ENCODE results near the gene CCL7.

Gene CCL7

DNA sequence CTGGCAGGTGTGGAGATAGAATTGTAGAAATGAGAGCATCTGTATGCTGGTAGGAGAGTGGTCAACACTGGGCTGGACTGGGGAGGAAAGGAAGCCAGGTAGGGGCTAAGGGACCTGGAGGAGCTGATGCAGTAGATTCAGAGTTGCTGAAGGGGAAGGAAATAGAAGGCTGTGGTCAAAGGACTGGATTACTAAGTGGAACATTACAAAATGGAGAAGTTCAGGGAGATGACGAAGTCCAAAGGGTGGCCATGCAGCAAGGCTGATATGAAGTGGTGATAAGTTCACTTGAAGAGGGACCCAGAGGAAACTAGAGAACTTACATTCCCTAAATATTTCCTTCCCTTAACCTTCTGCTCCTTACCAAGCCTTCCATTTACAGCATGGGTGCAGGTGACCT lies 23.6 kb upstream of the CCL7 start:
- no peak for DNase-seq (ENCODE audit: low read depth in 2 of 3, low spot score in 1 of 3)

DNA sequence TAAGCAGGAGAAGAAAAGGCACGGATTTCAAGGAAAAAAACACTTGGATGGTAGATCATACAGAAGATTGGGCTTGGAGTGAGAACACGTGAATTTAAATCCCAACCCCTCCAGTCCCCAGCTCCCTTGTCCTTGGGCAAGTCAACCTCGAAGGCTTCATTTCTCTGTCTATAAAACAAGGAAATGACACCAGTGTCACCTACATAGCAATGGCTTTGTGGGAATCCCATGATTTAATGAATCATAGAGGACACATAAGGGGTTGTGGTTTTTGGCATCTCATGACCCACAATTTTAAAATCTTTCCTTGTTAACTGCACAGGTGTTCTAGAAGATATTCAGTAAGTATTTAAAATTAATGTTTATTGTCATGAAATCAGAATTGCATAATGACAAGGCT lies 23.1 kb upstream of the CCL7 start:
- DNase-seq (ENCODE audit: low read depth in 2 of 3, low spot score in 1 of 3): no peak

- no peak for DNase-seq (ENCODE audit: low read depth in 2 of 3, low spot score in 1 of 3)
Measured at GRCh38 chr17:34248511-34249024, 21.5 kb upstream of the CCL7 start.

- no peak for DNase-seq (ENCODE audit: low read depth in 2 of 3, low spot score in 1 of 3)
Measured at GRCh38 chr17:34249061-34249460, 21.0 kb upstream of the CCL7 start.

GRCh38 chr17:34249478-34249877 lies 20.5 kb upstream of the CCL7 start:
- no peak for DNase-seq (ENCODE audit: low read depth in 2 of 3, low spot score in 1 of 3)

- no peak for DNase-seq (ENCODE audit: low read depth in 2 of 3, low spot score in 1 of 3)
Measured at GRCh38 chr17:34251186-34251585, 18.8 kb upstream of the CCL7 start.

GRCh38 chr17:34252095-34252443 lies 18.0 kb upstream of the CCL7 start:
- no peak for DNase-seq (ENCODE audit: low read depth in 2 of 3, low spot score in 1 of 3)

DNA sequence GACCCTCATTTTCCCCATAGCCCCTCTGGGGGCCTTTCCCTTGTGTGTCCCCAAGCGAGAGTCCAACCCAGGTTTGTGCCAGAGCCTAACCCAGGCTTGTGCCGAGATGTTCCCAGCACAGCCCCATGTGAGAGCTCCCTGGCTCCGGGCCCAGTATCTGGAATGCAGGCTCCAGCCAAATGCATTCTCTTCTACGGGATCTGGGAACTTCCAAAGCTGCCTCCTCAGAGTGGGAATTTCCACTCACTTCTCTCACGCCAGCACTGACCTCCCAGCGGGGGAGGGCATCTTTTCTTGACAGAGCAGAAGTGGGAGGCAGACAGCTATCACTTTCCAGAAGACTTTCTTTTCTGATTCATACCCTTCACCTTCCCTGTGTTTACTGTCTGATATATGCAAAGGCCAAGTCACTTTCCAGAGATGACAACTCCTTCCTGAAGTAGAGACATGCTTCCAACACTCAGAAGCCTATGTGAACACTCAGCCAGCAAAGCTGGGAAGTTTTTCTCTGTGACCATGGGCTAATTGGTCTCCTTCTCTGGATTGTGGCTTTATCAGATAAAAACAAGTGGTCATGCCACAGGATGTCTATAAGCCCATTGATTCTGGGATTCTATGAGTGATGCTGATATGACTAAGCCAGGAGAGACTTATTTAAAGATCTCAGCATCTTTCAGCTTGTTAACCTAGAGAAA lies 17.4 kb upstream of the CCL7 start:
- DNase-seq (ENCODE audit: low read depth in 2 of 3, low spot score in 1 of 3): no peak

GRCh38 chr17:34253139-34253525 lies 16.9 kb upstream of the CCL7 start:
- no peak for DNase-seq (ENCODE audit: low read depth in 2 of 3, low spot score in 1 of 3)

GRCh38 chr17:34254146-34254545 lies 15.9 kb upstream of the CCL7 start:
- no peak for DNase-seq (ENCODE audit: low read depth in 2 of 3, low spot score in 1 of 3)

DNA sequence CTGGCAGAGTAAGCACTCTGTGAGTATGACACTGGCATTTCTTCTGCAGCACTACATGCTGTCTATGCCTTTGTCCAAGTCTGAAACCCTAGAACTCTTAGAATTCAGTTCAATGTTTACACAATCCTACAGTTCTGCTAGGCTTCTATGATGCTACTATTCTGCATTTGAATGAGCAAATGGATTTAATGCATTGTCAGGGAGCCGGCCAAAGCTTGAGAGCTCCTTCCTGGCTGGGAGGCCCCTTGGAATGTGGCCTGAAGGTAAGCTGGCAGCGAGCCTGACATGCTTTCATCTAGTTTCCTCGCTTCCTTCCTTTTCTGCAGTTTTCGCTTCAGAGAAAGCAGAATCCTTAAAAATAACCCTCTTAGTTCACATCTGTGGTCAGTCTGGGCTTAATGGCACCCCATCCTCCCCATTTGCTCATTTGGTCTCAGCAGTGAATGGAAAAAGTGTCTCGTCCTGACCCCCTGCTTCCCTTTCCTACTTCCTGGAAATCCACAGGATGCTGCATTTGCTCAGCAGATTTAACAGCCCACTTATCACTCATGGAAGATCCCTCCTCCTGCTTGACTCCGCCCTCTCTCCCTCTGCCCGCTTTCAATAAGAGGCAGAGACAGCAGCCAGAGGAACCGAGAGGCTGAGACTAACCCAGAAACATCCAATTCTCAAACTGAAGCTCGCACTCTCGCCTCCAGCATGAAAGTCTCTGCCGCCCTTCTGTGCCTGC lies 15.2 kb upstream of the CCL7 start, which contains the start of gene CCL2:
TSS of gene CCL2 (plus strand) at position 635 of the 730 bp plus-strand sequence. CDS start at position 700, 65 bp downstream.
- no peak for DNase-seq (ENCODE audit: low read depth in 2 of 3, low spot score in 1 of 3)

- no peak for DNase-seq (ENCODE audit: low read depth in 2 of 3, low spot score in 1 of 3)
Measured at GRCh38 chr17:34255381-34255732, 14.7 kb upstream of the CCL7 start.

DNA sequence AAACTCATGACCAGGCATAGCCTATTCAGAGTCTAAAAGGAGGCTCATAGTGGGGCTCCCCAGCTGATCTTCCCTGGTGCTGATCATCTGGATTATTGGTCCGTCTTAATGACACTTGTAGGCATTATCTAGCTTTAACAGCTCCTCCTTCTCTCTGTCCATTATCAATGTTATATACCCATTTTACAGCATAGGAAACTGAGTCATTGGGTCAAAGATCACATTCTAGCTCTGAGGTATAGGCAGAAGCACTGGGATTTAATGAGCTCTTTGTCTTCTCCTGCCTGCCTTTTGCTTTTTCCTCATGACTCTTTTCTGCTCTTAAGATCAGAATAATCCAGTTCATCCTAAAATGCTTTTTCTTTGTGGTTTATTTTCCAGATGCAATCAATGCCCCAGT lies 14.2 kb upstream of the CCL7 start:
- no peak for DNase-seq (ENCODE audit: low read depth in 2 of 3, low spot score in 1 of 3)

DNA sequence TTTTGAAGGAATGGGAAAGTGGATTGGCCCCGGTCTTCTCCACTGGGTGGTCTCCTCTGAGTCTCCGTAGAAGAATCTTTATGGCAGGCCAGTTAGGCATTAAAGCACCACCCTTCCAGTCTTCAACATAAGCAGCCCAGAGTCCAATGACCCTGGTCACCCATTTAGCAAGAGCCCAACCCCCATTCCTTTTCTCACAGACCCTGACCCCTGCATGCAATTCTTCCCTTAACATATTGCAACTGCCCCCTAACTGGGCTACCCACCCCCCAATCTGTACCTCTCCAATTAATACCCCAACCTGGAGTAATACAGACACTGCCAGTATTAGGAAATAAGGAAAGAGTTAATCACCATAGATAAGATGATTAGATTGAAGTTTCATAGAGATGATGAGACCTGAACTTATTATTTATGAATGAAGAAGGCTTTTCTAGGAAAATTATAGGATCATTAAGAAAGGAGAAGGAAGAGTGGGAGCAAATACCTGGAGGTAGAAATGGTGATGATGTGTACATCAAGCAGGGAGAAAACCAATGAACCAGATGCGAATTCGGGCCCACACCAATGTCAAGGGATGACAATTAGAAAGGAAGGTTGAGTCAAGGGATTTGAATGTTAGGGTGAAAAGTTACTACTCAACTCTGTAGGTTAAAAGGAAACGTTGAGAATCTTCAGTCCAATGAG lies 12.6 kb upstream of the CCL7 start:
- no peak for DNase-seq (ENCODE audit: low read depth in 2 of 3, low spot score in 1 of 3)

DNA sequence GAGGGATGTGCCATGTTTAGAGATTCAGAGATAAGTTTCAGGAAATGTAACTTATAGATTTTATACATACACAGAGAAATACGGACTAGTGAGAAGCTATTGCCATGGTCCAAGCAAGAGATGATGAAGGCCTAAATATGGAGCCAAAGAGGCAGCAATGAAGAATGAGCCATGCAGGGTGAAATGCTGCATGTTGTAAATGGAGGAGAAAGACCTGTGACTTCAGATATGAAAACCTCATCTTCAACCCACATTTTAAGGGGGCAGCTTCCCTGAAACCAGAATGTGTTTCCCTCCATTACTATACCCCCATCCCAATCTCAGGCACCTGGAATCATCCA lies 12.1 kb upstream of the CCL7 start:
- no peak for DNase-seq (ENCODE audit: low read depth in 2 of 3, low spot score in 1 of 3)

- no peak for DNase-seq (ENCODE audit: low read depth in 2 of 3, low spot score in 1 of 3)
Measured at GRCh38 chr17:34259146-34259545, 10.9 kb upstream of the CCL7 start.

DNA sequence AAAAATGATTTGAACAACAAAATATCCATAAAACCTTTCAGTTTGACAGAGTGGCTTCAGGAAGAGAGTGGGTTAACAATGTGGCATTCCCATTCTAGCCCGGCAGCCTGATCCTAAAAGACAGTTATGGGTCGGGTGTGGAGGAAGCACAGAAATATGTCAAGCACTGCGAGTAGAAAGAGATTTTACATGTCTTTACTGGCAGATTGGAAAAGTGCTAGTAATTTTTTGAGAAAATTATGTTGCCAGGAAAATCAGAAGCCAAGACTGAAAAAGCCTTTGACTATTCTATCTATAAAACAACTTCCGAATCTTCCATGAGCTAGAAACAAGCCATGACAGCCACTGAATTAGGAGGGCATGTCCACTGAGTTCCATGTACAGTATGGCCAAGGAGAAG lies 9.2 kb upstream of the CCL7 start:
- no peak for DNase-seq (ENCODE audit: low read depth in 2 of 3, low spot score in 1 of 3)

DNA sequence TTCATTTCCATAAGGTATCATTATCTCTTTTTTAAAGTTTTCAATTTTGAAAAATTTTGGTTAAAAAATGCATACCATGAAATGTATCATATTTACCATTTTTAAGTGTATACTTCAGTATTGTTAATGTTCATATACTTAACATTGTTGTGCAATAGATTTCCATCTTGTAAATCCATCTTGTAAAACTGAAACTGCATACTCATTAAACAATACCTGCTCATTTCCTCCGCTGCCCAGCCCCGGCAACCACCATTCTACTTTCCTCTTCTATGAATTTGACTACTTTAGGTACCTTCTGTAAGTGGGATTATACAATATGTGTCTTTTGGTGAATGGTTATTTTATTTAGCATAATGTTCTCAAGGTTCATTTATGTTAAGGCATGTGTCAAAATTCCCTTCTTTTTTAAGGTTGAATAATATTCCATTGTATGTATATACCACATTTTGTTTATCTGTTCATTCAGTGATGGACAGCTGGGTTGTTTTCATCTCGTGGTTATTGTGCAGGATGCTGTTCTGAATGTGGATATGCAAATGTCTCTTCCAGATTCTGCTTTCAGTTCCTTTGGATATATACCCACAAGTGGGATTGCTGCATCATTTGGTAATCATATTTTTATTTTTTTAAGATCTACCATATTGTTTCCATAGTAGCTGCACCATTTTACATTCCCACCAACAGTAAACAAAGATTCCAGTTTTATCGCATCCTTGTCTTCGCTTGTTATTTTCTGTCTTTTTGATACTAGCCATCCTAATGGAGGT lies 8.3 kb upstream of the CCL7 start:
- DNase-seq (ENCODE audit: low read depth in 2 of 3, low spot score in 1 of 3): no peak

DNA sequence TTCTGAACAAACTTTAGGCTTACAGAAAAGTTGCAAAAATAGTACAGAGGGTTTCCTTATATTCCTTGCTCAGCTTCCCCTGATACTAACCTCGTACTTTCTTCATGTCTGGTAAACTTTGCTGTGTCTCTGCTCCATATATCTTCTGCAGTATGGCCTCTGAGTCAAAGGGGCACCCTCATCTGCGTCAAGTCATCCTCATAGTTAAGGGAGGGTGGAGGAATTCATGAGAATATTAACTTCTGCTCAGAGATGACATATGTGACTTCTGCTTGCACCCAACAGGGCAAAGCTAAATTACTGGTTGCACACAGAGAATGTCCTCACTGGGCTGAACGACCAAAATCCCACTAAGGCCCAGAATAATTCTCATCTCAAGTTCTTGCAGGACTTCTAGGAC lies 4.3 kb upstream of the CCL7 start:
- no peak for DNase-seq (ENCODE audit: low read depth in 2 of 3, low spot score in 1 of 3)

DNA sequence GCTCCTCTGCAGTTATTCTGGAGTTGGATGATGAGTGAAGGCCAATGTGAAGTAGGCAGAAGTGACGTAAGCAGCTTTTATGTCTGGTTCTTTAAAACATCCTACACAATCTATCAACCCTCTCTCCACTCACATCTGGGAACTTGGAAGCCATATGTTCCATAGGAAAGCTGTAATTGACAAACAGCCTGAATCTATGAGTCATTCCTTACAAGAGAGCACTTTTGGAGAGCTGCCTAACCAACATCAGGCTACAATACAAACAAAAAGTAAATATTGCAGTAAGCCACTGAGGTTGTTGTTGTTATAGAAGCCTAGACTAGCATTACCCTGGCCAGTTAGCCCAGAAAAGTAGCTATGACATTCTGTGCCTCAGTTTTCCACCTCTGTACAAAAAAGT lies 5.9 kb downstream of the CCL7 start:
- DNase-seq (ENCODE audit: low read depth in 2 of 3, low spot score in 1 of 3): no peak

DNA sequence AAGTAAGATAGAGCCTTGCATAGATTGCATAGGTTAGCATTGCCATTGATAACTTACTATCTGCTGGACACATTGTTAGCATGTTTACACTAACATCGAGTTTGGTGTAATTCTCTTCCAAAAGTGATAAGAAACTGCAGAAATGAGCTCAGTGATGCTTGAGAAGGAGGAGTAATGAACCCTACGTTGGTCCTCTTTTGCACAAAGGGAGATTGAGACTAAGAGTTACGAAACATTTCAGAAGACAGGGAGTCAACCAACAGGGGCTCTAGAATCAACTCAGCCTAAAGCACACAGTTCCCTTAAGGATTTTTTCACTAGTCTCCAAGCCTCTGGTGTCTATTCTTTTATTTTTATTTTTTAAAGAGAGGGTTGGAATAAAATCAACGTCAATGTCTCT lies 6.8 kb downstream of the CCL7 start:
- no peak for DNase-seq (ENCODE audit: low read depth in 2 of 3, low spot score in 1 of 3)

GRCh38 chr17:34283571-34283970 lies 13.6 kb downstream of the CCL7 start:
- DNase-seq (ENCODE audit: low read depth in 2 of 3, low spot score in 1 of 3): no peak

Data from stimulated activated CD4-positive, alpha-beta T cell treated with anti-CD3 and anti-CD28 coated beads, Interleukin-12 subunit alpha, Interleukin-12 subunit beta, amount 100 ng/mL, for 48 hours (primary cell).